ENCODE measurements around the gene POLE4.

GRCh38 chr2:74979844-74980243 is 21.4 kb downstream of the POLE4 start:
- TF ChIP-seq CTCF (IDR thresholded peaks at IDR 0.05; ENCODE audit: low read depth, low read length): no peak
- no peak for TF ChIP-seq POLR2A (IDR thresholded peaks at IDR 0.05; ENCODE audit: extremely low read depth, insufficient read length)

Data from NB4 (cell line).